HG03025 (cell line): ENCODE measurements around the gene YLPM1.

Source experiments
- ATAC-seq: cut with Tn5 transposase; IDR thresholded peaks from one replicate; pipeline ENCODE4 v1.9.1; 2021; ENCODE audit warnings: mild to moderate bottlenecking, moderate library complexity; ENCODE audit not compliant: unreplicated experiment, low FRiP score

Gene YLPM1

GRCh38 chr14:74792249-74793039 lies 29.3 kb downstream of the YLPM1 start:
- no peak for ATAC-seq

GRCh38 chr14:74793506-74794155 lies 30.5 kb downstream of the YLPM1 start:
- ATAC-seq: no peak

GRCh38 chr14:74794947-74795346 lies 31.8 kb downstream of the YLPM1 start:
- ATAC-seq: no peak

GRCh38 chr14:74799765-74800164 lies 36.6 kb downstream of the YLPM1 start:
- ATAC-seq: no peak

GRCh38 chr14:74800780-74801179 lies 37.7 kb downstream of the YLPM1 start:
- no peak for ATAC-seq

- no peak for ATAC-seq
Observed at GRCh38 chr14:74801396-74801795, 38.3 kb downstream of the YLPM1 start.

- no peak for ATAC-seq
Observed at GRCh38 chr14:74804219-74804825, 41.2 kb downstream of the YLPM1 start.

GRCh38 chr14:74807853-74808545 lies 44.9 kb downstream of the YLPM1 start:
- ATAC-seq: no peak

- no peak for ATAC-seq
Observed at GRCh38 chr14:74816124-74816523, 53.0 kb downstream of the YLPM1 start.

GRCh38 chr14:74820288-74820687 lies 57.2 kb downstream of the YLPM1 start:
- ATAC-seq: no peak

- no peak for ATAC-seq
Observed at GRCh38 chr14:74821267-74821915, 58.3 kb downstream of the YLPM1 start.

GRCh38 chr14:74824997-74825396 lies 61.9 kb downstream of the YLPM1 start:
- no peak for ATAC-seq

GRCh38 chr14:74826574-74826973 lies 63.5 kb downstream of the YLPM1 start:
- no peak for ATAC-seq

GRCh38 chr14:74829251-74829650 lies 66.1 kb downstream of the YLPM1 start:
- ATAC-seq: no peak

- no peak for ATAC-seq
Observed at GRCh38 chr14:74832849-74833248, 69.7 kb downstream of the YLPM1 start.

- ATAC-seq: no peak
Observed at GRCh38 chr14:74834692-74835392, 71.7 kb downstream of the YLPM1 start.

GRCh38 chr14:74835645-74836250 lies 72.6 kb downstream of the YLPM1 start:
- no peak for ATAC-seq

- no peak for ATAC-seq
Observed at GRCh38 chr14:74836251-74836960, 73.3 kb downstream of the YLPM1 start.

- no peak for ATAC-seq
Observed at GRCh38 chr14:74838166-74838565, 75.0 kb downstream of the YLPM1 start.
